HFFc6 (cell line): Measurements from ENCODE around the gene TSPAN2. TPM values are rescaled to one million over a fixed set of nuclear protein-coding genes. Genes with fewer than 3 reads are reported as not detected.

Experiments
- DNase-seq: peaks from one replicate; pipeline ENCODE4 v3.0.0-alpha.2; 2018
- H3K27ac Mint-ChIP-seq: 2 replicates; pipeline ENCODE4 v1.8.0; 2020; ENCODE audit warnings: mild to moderate bottlenecking, mixed read lengths
- H3K27me3 Mint-ChIP-seq: 2 replicates; pipeline ENCODE4 v1.8.0; 2021; ENCODE audit warnings: mild to moderate bottlenecking, moderate library complexity, mixed read lengths; ENCODE audit not compliant: insufficient read depth
- H3K36me3 Mint-ChIP-seq: 2 replicates; pipeline ENCODE4 v1.8.0; 2021; ENCODE audit warnings: low read depth, mixed read lengths
- H3K4me1 Mint-ChIP-seq: 2 replicates; pipeline ENCODE4 v1.8.0; 2020; ENCODE audit warnings: low read depth, mixed read lengths
- H3K4me3 Mint-ChIP-seq: 2 replicates; pipeline ENCODE4 v1.8.0; 2020; ENCODE audit warnings: mild to moderate bottlenecking, moderate library complexity, mixed read lengths
- H3K9me3 Mint-ChIP-seq: 2 replicates; pipeline ENCODE4 v1.8.0; 2020; ENCODE audit warnings: mild to moderate bottlenecking, mixed read lengths
- total RNA-seq, 6 experiments: library from RNA; stranded (reverse); fragmentation: NEBNext Ultra II Directional; extraction: Animal tissue kit (Norgen Biotek cat#: 25700); gene quantifications; 2 replicates in 1 of 6; 3 replicates in 5 of 6; pipeline ENCODE4 v1.2.3, GENCODE V29; 2021
- TF ChIP-seq, protein P1 (sequence below): fragments of 200-600 bp; sonication (generic); IDR thresholded peaks from 2 replicates; pipeline ENCODE4 v1.5.0; 2021; ENCODE audit warnings: antibody characterized with exemption, mild to moderate bottlenecking

TSPAN2 gene
- total RNA-seq, 6 experiments from 2014 or later, result 4.2 to 6.9 (median 5.1) TPM

DNA sequence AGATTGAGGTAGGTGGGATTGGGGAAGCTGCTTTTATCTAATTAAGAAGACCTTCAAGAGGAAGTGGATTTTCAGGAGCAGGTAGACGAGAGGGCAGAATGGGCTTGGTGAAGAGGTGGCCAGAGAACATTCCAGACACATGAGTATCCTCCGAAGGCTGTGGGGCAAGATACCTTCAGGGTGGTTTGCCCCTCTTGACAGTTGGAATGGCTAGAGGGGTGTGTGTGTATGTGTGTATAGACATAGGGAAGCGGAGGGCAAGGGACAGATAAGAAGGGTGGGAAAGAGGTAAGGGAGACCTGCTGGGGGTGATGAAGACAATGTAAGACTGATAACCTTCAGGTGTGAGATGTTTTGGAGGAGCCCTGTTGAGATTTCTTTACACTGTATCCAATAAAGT lies 46.8 kb upstream of the TSPAN2 start:
- Mint-ChIP-seq H3K4me1 (peaks cover 83% of the 10 kb centered on the region), H3K4me3 (peak overlapping the region; percentile 49), H3K27ac (peak overlapping the region; percentile 86), H3K36me3 (peaks cover 4% of the 10 kb centered on the region; the same call in 1 of the 2 replicates), H3K9me3 (no peaks in the 10 kb centered on the region), H3K27me3 (no peaks in the 10 kb centered on the region; the same call in 1 of the 2 replicates)
- TF ChIP-seq, protein P1, sequence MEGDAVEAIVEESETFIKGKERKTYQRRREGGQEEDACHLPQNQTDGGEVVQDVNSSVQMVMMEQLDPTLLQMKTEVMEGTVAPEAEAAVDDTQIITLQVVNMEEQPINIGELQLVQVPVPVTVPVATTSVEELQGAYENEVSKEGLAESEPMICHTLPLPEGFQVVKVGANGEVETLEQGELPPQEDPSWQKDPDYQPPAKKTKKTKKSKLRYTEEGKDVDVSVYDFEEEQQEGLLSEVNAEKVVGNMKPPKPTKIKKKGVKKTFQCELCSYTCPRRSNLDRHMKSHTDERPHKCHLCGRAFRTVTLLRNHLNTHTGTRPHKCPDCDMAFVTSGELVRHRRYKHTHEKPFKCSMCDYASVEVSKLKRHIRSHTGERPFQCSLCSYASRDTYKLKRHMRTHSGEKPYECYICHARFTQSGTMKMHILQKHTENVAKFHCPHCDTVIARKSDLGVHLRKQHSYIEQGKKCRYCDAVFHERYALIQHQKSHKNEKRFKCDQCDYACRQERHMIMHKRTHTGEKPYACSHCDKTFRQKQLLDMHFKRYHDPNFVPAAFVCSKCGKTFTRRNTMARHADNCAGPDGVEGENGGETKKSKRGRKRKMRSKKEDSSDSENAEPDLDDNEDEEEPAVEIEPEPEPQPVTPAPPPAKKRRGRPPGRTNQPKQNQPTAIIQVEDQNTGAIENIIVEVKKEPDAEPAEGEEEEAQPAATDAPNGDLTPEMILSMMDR, result no peak
- no peak for DNase-seq

DNA sequence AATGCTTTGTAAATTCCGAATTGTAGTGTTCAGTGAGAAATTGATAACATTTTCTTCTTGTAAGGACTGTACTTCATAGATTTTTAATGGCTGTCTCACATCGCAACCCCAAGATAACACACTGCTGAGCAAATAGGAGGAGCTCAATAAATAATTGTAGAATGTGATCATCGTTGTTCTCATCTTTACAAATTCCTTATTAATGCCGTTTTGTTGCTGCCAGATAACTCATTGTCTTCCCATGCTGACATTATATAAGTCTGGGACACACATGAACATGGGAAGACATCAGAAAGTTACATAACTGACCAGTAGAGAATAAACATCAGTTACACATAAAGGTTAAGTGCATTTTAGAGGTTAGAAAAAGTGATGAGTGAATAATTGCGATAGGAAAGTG lies 46.4 kb upstream of the TSPAN2 start:
- TF ChIP-seq, protein P1, result no peak
- Mint-ChIP-seq H3K36me3 (0 out of 2 replicates have a peak, but pooled peaks cover under 1% of the 10 kb centered on the region), H3K4me3 (peak overlapping the region; percentile 49), H3K27ac (peak overlapping the region; percentile 86), H3K9me3 (no peaks in the 10 kb centered on the region), H3K4me1 (peaks cover 83% of the 10 kb centered on the region), H3K27me3 (no peaks in the 10 kb centered on the region; the same call in 1 of the 2 replicates)
- peak; percentile 74 for DNase-seq

DNA sequence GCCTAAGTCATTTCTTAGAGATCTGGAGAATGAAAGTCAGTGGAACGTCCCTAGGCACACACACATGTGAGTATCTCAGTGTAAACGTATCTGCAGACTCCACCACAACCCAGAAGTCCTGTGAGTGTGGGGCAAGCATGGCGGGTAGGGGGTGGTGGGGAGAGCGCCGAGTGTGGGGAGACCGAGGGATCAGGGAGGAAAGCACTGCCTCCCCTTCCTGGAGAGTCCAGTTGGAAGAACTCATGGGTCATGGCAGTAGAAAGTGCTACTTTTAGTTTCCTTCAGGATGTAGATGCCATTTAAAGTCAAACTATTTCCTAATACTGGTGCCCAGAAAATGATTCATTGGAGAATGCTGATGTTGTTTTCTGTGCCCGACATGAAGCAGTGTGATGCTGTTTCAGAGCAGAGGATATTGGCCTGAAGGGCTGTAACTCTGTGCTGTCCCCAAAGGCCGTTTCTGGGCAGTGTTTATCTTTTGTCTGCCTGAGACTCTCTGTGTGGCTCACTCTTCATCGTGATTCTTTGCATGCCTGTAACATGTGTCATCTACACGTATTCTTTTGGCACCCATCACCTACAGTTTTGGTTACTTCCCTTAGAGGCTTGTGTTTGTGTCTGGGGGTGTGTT lies 45.7 kb upstream of the TSPAN2 start:
- TF ChIP-seq, protein P1, result peak; percentile 50
- Mint-ChIP-seq H3K4me1 (peaks cover 81% of the 10 kb centered on the region), H3K27ac (peak overlapping the region; percentile 86)

DNA sequence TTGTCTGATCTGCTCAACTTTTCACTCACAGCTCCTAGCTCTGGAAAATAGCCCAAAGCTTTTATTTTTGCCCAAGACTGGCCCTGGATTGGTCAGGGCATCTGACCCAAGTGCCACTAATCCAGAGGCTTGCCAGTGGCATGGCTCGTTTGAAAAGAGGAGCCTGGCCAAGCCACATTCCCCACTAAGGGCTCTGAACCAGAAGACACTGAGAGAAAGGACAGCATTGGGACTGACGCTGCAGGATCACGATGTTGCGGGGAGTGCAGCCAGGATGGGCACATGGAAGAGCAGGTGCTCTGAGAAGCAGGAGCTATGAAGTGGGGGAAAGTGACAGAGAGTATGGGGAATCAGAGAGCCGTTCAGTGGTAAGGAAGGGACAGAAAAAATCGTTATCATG lies 44.9 kb upstream of the TSPAN2 start:
- peak overlapping the region; percentile 86 for H3K27ac Mint-ChIP-seq
- DNase-seq, result no peak
- H3K4me1 Mint-ChIP-seq, result peaks cover 74% of the 10 kb centered on the region

More for the DNA sequence above, 45.7 kb upstream of the TSPAN2 start:
- Mint-ChIP-seq H3K4me3 (peak overlapping the region; percentile 49), H3K36me3 (0 out of 2 replicates have a peak, but pooled peaks cover 4% of the 10 kb centered on the region), H3K27me3 (no peaks in the 10 kb centered on the region; the same call in 1 of the 2 replicates), H3K9me3 (no peaks in the 10 kb centered on the region)
- DNase-seq, result peak; percentile 95

DNA sequence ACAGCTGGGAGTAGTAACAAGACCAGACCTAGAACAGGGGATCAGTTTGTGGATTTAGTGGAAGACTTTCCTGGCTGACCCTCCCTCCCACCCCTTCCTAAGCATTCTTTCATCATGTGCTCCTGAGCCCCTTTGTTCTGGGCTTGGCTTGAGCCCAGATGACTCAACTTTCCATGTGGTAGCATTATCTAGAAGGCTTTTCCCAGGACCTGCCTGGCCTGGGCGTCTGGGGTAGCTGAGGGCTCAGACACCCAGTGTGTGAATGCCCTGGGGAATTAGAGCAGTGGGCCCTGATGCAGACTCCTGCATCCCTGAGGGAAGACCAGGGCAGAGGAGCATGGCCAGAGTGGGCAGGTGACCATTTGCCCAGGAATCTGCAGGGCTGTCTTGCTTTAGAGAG lies 44.1 kb upstream of the TSPAN2 start:
- TF ChIP-seq, protein P1, result no peak
- Mint-ChIP-seq H3K4me1 (peaks cover 66% of the 10 kb centered on the region), H3K27ac (peak overlapping the region; percentile 86), H3K36me3 (0 out of 2 replicates have a peak, but pooled peaks cover 4% of the 10 kb centered on the region), H3K27me3 (no peaks in the 10 kb centered on the region; the same call in 1 of the 2 replicates), H3K4me3 (no peak overlapping the region; the same call in 1 of the 2 replicates), H3K9me3 (no peaks in the 10 kb centered on the region)
- no peak for DNase-seq

More for the DNA sequence above, 44.9 kb upstream of the TSPAN2 start:
- H3K9me3 Mint-ChIP-seq, result no peaks in the 10 kb centered on the region
- H3K36me3 Mint-ChIP-seq, result 0 out of 2 replicates have a peak, but pooled peaks cover 4% of the 10 kb centered on the region
- H3K4me3 Mint-ChIP-seq, result peak overlapping the region; percentile 49
- no peaks in the 10 kb centered on the region; the same call in 1 of the 2 replicates for H3K27me3 Mint-ChIP-seq
- TF ChIP-seq, protein P1, result no peak
